HFF-Myc (cell line): ENCODE results near the gene ETFBKMT.

ENCODE experiments used
- DNase-seq: peaks from one replicate; pipeline ENCODE4 v3.0.0-alpha.2; 2011; ENCODE audit warnings: low read depth; ENCODE audit errors: extremely low read depth
- H3K4me3 ChIP-seq: replicated peaks from 2 replicates; pipeline ENCODE4 v1.5.1; 2011; ENCODE audit warnings: low read depth, mild to moderate bottlenecking, control low read depth, low read length
- TF ChIP-seq, protein P1 (sequence below): IDR thresholded peaks from 2 replicates; pipeline ENCODE4 v1.5.1; 2012; ENCODE audit warnings: mild to moderate bottlenecking, low read depth, low read length, control low read depth; ENCODE audit errors: missing control alignments

The ETFBKMT gene, protein sequence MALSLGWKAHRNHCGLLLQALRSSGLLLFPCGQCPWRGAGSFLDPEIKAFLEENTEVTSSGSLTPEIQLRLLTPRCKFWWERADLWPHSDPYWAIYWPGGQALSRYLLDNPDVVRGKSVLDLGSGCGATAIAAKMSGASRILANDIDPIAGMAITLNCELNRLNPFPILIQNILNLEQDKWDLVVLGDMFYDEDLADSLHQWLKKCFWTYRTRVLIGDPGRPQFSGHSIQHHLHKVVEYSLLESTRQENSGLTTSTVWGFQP

DNA sequence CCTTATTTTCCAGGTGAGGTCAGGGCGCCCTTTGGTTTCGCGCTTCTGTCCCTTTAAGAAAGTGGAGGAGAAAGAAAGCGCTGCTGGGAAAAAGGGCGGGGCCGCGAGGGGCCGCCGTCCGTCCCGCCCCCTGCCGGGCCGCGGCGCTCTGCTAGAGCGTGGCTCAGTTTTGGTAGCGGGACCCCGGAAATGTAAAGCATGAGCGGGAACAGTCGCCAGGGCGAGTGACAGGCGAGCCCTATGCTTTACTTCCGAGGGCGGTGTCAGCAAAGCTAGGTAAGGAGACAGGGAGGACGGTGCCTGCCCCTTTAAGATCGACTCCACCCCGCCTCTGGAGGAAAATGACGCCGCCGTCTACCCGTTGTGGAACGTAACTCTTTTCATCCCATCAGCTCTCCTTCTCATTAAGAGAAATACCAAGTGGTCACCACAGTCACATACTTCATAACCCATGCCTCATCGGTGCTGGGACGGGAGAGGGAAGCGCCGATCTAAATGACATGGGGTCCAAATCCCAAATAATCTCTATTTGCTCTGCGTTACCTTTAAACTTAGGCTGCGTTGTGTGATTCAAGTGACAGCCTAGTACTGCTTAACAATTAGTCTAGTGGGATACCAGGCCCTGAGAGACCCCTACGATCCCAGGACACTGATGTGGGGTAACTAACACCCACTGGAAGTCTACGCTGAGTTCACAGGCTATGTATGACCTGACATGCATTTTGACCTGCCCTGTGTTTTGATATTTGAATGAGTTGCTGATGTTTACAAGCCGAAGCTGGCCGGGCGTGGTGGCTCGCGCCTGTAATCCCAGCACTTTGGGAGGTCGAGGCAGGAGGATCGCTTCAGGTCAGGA, at the start of gene ETFBKMT:
Gene ETFBKMT (plus strand): TSS at position 602 of the 856 bp plus-strand sequence. CDS start 2,266 bp downstream, outside the sequence.
- TF ChIP-seq, protein P1, sequence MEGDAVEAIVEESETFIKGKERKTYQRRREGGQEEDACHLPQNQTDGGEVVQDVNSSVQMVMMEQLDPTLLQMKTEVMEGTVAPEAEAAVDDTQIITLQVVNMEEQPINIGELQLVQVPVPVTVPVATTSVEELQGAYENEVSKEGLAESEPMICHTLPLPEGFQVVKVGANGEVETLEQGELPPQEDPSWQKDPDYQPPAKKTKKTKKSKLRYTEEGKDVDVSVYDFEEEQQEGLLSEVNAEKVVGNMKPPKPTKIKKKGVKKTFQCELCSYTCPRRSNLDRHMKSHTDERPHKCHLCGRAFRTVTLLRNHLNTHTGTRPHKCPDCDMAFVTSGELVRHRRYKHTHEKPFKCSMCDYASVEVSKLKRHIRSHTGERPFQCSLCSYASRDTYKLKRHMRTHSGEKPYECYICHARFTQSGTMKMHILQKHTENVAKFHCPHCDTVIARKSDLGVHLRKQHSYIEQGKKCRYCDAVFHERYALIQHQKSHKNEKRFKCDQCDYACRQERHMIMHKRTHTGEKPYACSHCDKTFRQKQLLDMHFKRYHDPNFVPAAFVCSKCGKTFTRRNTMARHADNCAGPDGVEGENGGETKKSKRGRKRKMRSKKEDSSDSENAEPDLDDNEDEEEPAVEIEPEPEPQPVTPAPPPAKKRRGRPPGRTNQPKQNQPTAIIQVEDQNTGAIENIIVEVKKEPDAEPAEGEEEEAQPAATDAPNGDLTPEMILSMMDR, result peak; percentile 41
- DNase-seq, result peak; percentile 65
- H3K4me3 ChIP-seq, result peak within 1 kb of the TSS; percentile 59

GRCh38 chr12:31612819-31613218, 46.7 kb upstream of the ETFBKMT start:
- no peak for DNase-seq
- no peak overlapping the region for H3K4me3 ChIP-seq
- TF ChIP-seq, protein P1, result no peak

GRCh38 chr12:31618228-31619025, 41.1 kb upstream of the ETFBKMT start:
- TF ChIP-seq, protein P1, result no peak
- no peak overlapping the region for H3K4me3 ChIP-seq
- no peak for DNase-seq

GRCh38 chr12:31620311-31620710, 39.2 kb upstream of the ETFBKMT start:
- no peak overlapping the region for H3K4me3 ChIP-seq
- no peak for DNase-seq
- TF ChIP-seq, protein P1, result no peak

DNA sequence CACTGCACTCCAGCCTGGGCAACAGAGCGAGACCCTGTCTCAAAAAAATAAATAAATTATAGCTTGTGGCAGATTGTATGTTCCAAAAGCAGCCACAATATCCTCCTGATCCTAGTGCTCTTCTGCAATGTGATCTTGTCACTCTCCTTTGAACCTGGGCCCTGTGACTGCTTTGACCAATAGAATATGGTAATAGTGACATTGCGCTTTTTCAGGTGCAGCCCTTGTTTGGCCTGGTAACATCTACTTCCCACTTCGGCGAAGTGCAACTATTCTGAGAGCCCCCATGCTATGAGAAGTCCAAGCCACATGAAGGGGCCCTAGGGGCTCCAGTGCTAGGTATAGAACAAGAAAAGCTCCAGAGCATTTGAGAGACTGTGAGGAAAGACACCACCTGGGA, 37.5 kb upstream of the ETFBKMT start:
- no peak overlapping the region for H3K4me3 ChIP-seq
- no peak for DNase-seq
- TF ChIP-seq, protein P1, result no peak

DNA sequence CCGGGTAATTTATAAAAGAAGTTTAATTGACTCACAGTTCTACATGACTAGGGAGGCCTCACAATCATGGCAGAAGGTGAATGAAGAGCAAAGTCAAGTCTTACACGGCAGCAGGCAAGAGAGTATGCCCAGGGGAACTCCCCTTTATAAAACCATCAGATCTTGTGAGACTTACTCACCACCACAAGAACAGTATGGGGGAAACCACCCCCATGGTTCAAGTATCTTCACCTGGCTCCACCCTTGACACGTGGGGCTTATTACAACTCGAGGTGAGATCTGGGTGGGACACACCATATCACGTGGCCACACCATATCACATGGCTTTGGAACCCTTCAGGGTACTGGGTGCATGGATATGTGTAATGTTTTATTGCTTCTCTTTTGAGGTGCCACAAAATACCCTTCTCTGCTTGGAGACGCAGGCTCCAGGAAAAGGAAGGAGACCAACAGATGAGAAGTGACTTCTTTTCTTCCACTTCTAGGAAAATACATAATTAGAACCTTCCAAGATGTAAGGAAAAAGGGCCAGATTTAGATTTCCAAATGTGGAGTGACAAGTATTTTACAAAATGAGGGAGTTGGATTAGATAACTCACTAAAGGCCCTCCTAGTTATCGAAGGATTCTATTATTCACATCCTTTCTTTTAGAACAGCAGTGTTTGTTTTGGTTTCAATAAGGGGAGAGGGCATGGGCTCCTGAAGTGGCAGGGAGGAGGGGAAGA, 33.1 kb upstream of the ETFBKMT start:
- TF ChIP-seq, protein P1, result no peak
- no peak overlapping the region for H3K4me3 ChIP-seq
- DNase-seq, result no peak
